ENCODE measurements around the gene CH25H. TPM values are rescaled to one million over a fixed set of nuclear protein-coding genes. Genes with fewer than 3 reads are reported as not detected.
"Not testable (repeated sequence)": the region's sequence is repeated elsewhere in the genome, so short reads cannot be mapped to it uniquely, and the experiment has no call there.

Gene CH25H
- total RNA-seq, 1 donor from 2014 or later = 8.8 TPM

DNA sequence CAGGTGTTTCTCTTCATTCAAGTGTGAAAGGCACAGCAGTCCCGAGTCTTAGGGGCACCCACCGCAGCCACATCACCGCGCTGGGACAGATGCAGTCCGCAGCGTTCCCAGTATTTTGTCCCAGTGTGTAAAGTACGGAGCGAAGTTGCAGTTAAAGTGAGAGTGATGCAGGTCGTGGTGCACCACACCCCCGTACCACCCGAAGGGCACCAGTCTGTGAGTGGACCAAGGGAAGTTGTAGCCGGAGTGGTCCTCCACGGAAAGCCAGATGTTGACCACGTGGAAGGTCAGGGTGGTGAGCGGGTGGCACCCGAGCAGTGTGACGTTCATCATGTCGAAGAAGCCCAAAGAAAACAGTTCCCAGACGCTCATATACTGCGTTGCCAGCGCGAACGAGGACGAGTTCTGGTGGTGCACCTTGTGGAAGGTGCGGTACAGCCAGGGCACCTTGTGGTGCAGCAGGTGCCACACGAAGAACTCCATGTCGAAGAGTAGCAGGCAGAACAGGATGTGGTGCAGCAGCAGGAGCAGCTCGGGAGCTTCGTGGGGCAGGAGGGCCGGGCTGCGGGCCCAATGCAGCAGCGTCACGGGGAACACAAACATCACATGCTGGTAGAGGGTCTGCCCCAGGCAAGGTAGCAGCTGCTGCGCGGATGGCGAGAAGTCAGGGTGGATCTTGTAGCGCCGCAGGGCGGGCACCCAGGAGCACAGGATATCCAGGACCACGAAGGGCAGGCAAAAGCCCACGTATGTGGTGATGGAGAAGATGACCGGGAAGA is 526 bp downstream of the CH25H start:
- intact Hi-C loops (cut with DNase I) = no loop called here
- ATAC-seq (peak; percentile 79), DNase-seq (ENCODE audit: low spot score) (peak; percentile 67)

DNA sequence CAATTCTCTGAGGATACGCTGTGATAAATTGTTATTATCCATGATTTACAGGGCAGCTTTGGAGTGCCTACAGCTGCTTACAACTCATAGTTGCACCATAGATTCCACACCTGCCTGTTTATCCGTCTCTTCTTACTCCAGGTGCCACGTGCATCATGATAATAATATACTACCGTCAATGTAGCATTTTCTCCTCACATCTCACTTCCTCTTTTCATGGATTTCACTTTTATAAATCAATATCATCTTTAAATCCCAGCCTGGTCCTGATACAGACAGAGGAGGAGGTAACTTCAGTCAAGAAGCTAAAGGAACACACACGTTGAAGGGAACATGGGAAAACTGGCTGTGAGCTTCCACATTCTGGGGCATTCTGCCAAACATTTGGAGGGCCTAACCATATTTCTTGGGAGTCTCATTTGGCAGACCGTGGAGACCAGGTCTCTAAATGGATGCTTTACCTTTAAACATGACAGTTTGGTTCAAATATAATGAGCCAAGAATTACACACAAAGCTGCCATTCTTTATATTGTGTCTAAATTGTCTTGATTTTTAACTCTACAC is 2.4 kb downstream of the CH25H start:
- DNase-seq (ENCODE audit: low spot score) (no peak), ATAC-seq (no peak)
- intact Hi-C loops (cut with DNase I) = no loop called here

DNA sequence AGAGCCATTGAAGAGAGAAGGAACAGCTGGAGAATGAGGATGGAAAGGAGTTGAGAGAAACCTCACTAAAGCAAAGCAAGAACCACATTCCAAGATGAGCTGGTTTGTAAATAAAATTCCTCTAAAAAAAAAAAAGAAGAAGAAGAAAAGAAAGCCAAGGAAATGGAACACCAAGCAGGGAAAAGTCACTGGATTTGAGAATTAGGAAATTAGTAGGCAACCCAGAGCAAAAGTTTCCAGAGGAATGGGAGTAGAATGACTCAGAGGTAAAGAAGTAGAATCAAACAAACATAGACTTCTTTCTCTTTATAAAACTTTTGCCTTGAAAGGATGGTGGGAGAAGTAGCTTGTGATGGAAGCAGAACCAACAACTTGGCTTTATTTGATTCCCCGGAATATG is 3.9 kb downstream of the CH25H start:
- intact Hi-C loops (cut with DNase I) = no loop called here
- no peak for DNase-seq (ENCODE audit: low spot score)

DNA sequence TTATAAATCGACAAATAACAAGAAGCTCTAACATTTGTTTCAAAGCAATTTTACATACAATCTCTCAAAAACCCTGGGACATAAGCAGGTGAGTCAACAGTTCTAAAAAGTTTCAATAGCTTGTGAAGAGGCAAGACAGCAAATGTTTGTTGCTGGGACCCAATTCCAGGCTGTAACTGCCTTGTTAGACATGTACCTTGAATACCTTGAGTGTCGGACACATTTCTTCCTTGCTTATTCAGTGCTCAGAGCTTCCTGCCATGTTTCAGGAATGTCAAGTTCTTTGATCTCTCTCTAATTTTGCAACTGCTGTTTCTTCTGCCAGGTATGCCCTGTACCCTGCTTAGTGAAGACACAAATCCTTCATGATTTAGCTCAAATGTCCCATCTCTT is 5.1 kb downstream of the CH25H start:
- ATAC-seq = no peak
- intact Hi-C loops (cut with DNase I) = no loop called here
- DNase-seq (ENCODE audit: low spot score) = no peak

More for the DNA sequence above, 3.9 kb downstream of the CH25H start:
- ATAC-seq = no peak

DNA sequence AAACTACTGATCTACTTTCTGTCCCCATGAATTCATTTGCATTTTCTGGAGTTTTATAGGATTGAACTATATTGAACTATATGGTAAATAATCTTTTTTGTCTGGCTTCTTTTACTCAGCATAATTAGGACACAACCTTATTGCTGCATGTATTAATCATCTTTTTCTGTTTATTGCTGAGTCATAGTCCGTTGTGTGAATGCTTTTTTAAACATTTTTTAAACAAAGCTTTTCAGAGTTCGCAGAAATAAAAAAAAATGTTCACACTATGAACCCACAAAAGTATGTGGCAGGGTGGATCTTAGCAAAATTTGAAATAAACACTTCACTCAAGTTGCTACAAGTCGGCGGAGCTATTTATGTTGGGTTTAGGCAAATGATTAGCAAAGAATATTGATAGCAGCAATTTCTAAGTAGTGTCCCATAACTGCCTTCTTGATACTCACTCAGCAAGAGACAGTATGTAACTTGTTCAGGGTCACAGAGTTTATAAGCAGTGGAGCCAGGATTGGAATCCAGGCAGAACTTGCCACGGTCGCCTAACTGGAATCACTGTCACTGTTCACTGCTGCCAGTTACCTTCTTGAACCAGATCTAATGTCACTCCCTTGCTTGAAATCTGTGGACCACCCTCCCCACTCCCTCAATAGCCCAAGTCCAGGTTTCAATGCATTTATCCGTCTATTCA is 5.6 kb downstream of the CH25H start:
- intact Hi-C loops (cut with DNase I) = no loop called here
- ATAC-seq (no peak), DNase-seq (ENCODE audit: low spot score) (no peak)

DNA sequence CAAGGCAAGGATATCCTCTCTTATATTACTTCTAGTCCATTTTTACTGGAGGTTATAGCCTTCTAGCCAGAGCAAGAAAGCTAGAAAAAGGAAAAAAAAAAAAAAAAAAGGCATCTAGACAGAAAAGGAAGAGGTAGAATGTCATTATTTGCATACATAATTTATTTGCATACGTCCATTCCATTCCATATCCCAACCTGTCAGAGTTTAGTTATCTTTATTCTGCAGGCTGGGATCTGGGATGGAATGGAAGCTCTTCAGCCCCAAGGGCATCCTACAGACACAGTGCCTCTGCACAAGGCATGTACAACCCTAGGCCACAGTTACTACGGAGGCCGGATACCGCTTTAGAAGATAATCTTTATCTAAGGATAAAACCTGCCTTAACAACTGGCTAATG is 9.6 kb downstream of the CH25H start:
- DNase-seq (ENCODE audit: low spot score) = no peak
- intact Hi-C loops (cut with DNase I) = no loop called here
- ATAC-seq = no peak

DNA sequence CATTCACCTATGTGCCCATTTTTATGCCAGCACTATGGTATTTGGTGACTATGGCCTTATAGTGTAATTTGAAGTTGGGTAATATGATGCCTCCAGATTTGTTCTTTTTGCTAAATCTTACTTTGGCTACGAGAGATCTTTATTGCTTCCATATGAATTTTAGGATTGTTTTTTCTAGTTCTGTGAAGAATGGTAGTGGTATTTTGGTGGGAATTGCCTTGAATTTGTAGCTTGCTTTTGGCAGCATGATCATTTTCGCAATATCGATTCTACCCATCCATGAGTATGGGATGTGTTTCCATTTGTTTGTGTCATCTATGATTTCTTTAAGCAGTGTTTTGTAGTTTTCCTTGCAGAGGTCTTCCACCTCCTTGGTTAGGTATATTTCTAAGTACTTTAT is 15.8 kb downstream of the CH25H start:
- intact Hi-C loops (cut with DNase I); ATAC-seq; DNase-seq (ENCODE audit: low spot score): not testable (repeated sequence)

DNA sequence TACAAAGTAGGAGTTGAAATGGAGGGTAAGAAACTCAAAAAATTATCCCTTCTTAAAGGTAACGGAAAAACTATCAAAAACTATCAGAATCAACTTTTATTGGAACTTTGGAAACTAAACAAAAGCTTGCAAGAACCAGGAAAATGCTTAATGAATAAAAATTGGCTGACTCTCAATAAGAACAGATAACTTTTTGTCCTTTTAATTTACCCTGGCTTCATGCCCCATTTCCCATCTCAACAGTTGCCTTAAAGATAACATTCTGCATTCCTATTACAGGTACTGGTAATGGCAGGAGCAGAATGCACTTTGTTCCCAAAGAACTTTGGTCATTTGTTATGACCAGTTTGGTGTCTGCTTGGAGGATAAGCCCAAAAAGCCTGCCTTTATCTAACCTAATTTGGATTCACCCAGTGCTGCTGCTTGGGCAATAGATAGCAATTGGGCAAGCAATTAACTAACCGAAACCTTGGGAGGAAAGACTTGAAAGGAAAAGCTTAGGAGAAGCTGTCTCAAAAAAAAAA is 17.8 kb downstream of the CH25H start:
- intact Hi-C loops (cut with DNase I) = no loop called here
- no peak for ATAC-seq
- no peak for DNase-seq (ENCODE audit: low spot score)

DNA sequence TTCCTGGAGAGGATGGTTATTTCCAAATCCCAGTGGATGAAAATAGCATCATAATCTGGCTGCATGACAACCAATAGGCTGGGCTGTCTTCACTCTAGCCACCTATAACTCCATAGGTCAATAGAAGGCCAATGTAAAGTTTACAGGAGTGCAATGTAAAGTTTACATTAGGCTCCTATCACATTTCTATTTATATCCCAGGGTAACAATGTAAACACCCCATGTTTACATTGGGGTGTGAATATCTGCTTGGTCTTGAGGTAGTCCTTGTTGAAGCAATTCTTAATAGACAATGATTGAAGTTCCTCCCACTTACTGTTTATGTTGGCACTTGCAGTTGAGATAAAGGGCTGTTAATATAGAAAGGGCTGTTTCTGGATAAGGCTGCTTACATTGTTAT is 21.5 kb downstream of the CH25H start:
- ATAC-seq (no peak), DNase-seq (ENCODE audit: low spot score) (no peak)
- intact Hi-C loops (cut with DNase I) = no loop called here

DNA sequence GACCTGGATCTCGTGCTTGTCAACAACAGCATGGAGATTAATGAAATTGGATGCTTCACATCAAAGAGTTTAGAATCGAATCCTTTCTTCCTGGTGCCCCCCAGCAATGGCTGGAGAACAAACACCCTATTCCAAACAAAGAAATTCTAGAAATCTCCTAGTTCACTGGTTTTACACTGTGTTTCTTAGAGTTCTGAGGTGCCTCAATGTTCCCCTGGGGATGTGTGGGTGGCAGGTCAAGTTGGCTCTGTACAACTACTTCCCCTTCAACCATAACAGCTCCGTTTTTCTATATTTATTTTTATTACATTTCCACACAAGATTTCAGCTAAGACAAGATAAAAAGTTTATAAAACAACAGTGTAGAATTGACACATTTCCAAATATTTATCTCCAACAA is 22.5 kb downstream of the CH25H start:
- intact Hi-C loops (cut with DNase I) = no loop called here
- ATAC-seq (no peak), DNase-seq (ENCODE audit: low spot score) (no peak)

DNA sequence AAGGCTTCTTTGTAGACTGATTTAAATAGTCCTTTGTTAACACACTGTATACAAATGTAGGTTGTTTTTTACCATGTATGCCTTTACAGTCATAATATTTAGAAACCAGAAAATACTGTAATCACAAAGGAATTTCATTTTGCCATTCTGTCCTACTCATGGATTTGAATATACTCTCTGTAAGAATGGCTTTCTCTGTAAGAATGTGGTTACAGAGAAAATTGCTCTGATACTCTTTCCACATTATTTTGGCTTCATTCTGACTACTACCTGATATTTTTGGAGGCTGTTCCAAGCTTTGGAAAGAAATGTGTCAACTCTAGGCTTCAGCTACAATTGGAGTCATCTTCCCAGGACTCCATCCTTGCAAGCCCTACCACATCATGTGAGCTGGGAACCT is 23.5 kb downstream of the CH25H start:
- intact Hi-C loops (cut with DNase I) = no loop called here
- ATAC-seq (no peak), DNase-seq (ENCODE audit: low spot score) (no peak)

DNA sequence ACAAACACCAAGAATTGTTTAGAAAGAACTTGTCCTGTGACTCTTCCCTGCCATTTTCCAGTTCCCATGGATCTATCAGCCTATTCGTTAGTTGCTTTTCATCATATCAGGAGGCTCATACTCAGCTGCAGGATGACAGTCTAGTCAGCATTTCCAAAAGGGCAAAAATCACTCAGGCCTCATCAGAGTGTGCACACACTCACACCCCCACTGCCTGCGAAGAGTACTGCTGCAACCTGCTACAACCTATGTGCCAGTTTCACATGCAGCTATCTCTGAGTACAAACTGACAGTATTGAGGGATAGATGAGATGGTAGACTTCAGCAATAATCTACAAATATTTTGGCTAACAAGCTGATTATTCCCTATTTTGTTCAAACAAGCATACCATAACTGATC is 24.2 kb downstream of the CH25H start:
- intact Hi-C loops (cut with DNase I) = no loop called here
- no peak for DNase-seq (ENCODE audit: low spot score)
- ATAC-seq = no peak

DNA sequence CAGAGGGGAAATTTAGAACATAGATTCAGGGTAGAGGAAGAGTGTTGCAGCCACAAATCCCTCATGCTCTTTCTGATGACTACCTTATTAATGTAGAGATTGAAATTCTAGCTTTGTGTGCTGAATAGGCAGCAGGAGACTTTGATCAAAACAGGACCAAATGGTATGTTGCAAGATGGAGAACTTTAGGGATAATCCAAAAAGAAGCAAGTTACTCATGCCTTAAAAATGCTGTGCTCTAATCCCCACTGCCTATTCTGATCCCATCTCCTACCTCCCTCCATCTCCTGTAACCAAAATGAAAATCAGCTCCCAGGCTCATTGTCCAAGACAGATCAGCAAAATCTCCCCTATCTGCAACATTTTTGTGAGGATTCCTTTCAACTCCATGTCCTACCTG is 31.3 kb downstream of the CH25H start:
- no peak for ATAC-seq
- intact Hi-C loops (cut with DNase I) = no loop called here
- DNase-seq (ENCODE audit: low spot score) = no peak

DNA sequence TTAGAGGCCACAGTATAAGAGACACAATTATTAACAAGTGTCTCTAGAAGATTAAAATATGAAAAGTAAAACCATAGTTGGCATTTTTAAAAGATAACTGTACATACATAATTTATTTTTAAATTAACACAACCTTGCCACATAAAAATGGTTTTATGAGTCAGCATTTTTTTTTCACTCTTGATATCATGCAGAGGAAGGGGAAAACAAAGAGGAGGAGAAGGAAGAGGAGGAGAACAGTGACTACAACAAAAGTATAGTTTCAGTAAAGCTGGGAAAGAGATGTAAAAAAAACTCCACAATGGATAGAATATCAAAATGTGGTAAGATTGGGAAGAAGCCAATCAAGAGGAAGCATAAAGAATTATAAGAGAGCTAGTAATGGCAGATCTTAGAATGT is 34.0 kb downstream of the CH25H start:
- intact Hi-C loops (cut with DNase I) = no loop called here
- DNase-seq (ENCODE audit: low spot score) = no peak
- no peak for ATAC-seq

DNA sequence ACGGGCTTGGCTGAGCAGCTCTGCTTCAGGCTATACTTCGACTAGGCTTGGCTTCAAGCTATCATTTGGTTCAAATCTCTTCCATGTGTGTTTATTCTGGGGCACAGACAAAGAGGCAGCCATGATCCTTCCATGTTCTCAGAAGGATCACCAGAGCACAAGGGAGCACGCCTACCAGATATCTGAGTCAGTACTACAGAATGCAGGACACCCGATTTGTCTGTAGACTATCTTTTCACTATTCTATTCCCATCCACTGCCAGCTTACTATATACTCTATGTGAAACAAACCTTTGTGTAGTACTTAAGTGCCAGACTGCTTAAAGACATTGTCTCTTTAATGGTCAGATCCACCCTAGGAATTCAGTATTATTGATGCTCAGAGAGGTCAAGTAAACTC is 35.1 kb downstream of the CH25H start:
- intact Hi-C loops (cut with DNase I) = no loop called here
- DNase-seq (ENCODE audit: low spot score) (no peak), ATAC-seq (no peak)

DNA sequence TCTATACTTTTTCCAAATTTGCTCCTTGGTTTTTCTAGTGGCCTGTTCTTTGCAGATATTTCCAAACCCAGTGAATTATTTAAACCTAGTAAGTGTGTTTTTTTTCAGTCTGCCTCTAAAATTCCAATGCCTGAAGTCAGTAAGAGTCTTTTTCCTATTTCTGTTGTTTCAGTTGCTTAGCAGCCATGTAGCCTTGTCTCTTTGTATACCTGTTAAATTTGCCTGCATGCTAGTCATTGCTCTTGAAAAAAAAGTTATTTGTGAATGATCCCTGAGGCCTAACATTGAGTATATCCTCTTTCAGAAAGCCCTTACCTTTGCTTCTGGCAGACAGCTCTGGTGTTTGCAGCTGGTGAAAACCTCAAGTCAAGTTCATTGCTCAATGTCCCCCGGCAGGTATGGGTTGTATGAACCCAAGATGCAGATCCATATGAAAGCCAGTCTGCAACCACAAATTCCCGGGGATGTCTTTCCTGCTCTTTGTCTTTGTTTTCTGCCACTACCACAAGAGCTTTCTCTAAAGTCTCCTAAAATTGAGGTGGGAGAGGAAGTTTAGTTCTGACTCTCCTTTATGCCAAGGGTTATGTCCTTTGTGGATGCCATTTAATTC is 35.7 kb downstream of the CH25H start:
- no peak for DNase-seq (ENCODE audit: low spot score)
- no peak for ATAC-seq
- intact Hi-C loops (cut with DNase I) = no loop called here

DNA sequence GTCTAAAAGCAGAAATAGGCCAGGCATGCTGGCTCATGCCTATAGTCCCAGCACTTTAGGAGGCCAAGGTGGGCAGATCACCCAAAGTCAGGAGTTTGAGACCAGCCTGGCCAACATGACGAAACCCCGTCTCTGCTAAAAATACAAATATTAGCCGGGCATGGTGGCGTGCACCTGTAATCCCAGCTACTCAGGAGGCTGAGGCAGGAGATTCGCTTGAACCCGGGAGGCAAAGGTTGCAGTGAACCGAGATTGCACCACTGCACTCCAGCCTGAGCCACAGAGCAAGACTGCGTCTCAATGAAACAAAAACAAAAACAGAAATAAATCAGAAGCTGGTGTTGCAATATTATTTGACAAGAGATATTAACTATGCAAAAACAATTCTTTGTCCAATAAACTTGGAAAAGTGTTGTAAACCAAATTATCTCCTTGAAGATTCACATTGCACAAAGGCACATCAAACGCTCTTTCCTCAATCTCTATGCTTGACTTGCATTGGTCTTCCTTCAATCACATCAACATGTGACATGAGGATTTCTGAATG is 38.7 kb downstream of the CH25H start:
- DNase-seq (ENCODE audit: low spot score); intact Hi-C loops (cut with DNase I): not testable (repeated sequence)
- ATAC-seq = peak; percentile 45

DNA sequence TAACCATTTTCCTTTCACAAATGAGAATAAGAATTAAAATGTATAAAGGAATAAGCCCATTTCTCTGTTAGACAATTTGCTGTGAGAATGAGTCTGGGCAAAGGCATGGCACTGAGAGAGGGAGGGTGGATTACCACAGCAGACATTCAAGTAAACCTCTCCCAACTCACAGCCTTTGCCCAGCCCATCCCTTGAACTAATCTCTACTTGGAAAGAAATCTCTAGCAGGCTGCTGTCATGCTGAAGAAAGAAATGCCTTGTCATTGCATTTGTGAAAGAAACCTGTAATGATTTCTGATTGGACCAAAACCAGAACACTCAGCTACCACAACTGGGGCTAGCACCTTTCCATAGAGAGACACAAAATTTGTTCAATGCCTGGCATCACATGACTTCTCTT is 39.2 kb downstream of the CH25H start:
- intact Hi-C loops (cut with DNase I) = no loop called here
- DNase-seq (ENCODE audit: low spot score) = no peak
- ATAC-seq = no peak

DNA sequence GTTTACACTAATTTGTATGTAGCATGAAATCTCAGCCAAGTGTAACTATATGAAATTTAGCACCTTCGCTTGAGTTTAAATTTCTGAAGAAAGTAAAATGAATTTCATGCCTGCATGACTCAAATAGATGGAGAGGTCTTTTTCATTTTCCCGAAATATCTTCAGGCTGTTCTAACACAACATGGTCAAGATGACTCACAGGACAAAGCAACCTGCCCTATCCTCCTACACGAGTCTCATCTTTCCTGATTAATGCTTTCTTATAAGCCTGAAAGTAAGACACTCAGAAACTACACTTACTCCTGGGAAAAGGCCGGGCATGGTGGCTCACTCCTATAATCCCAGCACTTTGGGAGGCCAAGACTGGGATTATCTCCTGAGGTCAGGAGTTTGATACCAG is 41.2 kb downstream of the CH25H start:
- ATAC-seq = no peak
- DNase-seq (ENCODE audit: low spot score) = no peak
- intact Hi-C loops (cut with DNase I) = no loop called here

DNA sequence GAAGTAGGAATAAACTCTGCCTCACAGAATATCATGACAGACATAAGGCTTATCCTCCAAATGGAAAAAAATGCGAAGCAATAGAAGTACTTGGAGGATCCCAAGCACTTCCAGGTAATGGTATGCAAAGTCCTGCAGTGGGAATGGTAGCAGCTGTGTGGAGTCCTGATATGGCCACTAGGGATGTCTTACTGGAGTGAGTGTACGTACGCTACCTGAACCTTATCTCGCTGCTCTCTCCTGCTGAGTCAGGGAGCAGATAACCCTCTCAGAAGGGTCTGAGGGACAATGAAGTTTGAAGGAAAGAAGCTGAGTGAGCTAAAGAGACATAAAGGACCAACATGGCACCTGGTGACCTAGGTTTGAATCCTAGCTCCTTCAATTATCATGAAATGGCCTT is 42.2 kb downstream of the CH25H start:
- DNase-seq (ENCODE audit: low spot score) = no peak
- intact Hi-C loops (cut with DNase I) = no loop called here
- ATAC-seq = no peak
